Muscle layer of colon (tissue), 2 donors: ENCODE data around the gene PIGQ.

ENCODE experiments used
- H3K27ac ChIP-seq: one replicate; pipeline ENCODE4 v1.7.0; 2013; ENCODE audit warnings: low read depth, mild to moderate bottlenecking, low read length, moderate library complexity
- H3K27me3 ChIP-seq, 2 donors: one replicate each; pipeline ENCODE4 v1.7.0; 2013; ENCODE audit warnings: low read length in 2 of 2, mild to moderate bottlenecking in 2 of 2; ENCODE audit not compliant: insufficient read depth in 2 of 2, control insufficient read depth in 1 of 2
- H3K36me3 ChIP-seq: one replicate; pipeline ENCODE4 v1.7.0; 2013; ENCODE audit warnings: mild to moderate bottlenecking, low read length; ENCODE audit not compliant: insufficient read depth
- H3K4me1 ChIP-seq: one replicate; pipeline ENCODE4 v1.7.0; 2013; ENCODE audit warnings: mild to moderate bottlenecking, low read length; ENCODE audit not compliant: insufficient read depth
- H3K4me3 ChIP-seq, 2 donors: one replicate each; pipeline ENCODE4 v1.7.0; 2013; ENCODE audit warnings: low read length in 2 of 2, low read depth in 1 of 2, mild to moderate bottlenecking in 1 of 2, moderate library complexity in 1 of 2
- H3K9ac ChIP-seq: one replicate; pipeline ENCODE4 v1.7.0; 2013; ENCODE audit warnings: low read length
- H3K9me3 ChIP-seq: one replicate; pipeline ENCODE4 v1.7.0; 2013; ENCODE audit warnings: mild to moderate bottlenecking, low read length
- donor health status: abdominal sarcoma.
- donor health status: Adenocarcinoma of cecum.

The PIGQ gene

DNA sequence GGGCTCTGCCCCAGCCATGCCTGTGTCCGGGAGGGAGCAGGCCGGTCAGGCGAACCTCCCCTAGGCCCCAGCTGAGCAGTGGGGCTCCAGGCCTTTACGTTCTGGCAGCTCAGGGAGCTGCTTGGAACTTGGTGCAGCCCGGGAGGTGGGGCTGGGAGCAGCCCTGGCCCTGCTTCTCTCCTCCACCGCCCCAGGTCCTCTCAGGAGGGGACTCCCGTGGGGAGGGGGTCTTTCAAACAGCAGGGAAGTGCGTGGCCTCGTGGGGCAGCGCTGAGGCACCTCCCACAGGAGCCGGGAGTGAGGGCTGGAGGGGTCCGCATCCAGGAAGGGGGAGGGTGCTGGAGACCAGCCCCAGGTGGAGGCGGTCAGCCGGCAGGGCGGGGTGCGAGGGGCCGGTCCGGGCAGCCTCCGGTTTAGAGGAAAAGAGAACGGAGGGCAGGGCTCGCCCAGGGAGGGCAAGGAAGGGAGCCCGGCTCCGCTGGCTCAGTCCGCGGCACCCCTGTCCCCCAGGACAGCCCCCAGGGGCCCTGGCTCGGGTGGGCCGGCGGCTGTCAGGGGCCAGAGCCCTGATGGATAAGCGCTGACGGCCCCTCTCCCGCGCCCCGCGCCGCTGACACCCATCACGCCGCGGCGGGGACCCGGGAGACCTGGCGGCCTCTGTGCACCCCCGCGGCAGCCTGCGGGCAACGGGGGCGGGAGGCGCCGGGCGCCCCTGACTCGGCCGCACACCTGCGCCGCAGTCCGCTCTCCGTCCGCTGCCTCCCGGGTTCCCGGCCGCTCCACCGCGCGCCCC is 10.2 kb upstream of the PIGQ start:
- Histone ChIP-seq H3K27ac (no peak overlapping the region), H3K4me1 (no peaks in the 10 kb centered on the region), H3K4me3 (no peak overlapping the region), H3K9me3 (no peaks in the 10 kb centered on the region), H3K9ac (no peak overlapping the region), H3K27me3 (peaks cover 0 to 40% of the 10 kb centered on the region in 2 donors), H3K36me3 (no peaks in the 10 kb centered on the region)

GRCh38 chr16:560204-560700 is 9.5 kb upstream of the PIGQ start, which contains the start of gene PRR35:
TSS of gene PRR35 (plus strand) at chr16:560394. CDS start at chr16:563295, 2,901 bp downstream.
- Histone ChIP-seq H3K27ac (no peak within 1 kb of the TSS), H3K9me3 (no peaks in the 10 kb centered on the region), H3K36me3 (no peaks in the 10 kb centered on the region), H3K4me3 (no peak within 1 kb of the TSS), H3K27me3 (peaks cover 0 to 40% of the 10 kb centered on the region in 2 donors), H3K4me1 (peaks cover 2% of the 10 kb centered on the region), H3K9ac (no peak within 1 kb of the TSS)

DNA sequence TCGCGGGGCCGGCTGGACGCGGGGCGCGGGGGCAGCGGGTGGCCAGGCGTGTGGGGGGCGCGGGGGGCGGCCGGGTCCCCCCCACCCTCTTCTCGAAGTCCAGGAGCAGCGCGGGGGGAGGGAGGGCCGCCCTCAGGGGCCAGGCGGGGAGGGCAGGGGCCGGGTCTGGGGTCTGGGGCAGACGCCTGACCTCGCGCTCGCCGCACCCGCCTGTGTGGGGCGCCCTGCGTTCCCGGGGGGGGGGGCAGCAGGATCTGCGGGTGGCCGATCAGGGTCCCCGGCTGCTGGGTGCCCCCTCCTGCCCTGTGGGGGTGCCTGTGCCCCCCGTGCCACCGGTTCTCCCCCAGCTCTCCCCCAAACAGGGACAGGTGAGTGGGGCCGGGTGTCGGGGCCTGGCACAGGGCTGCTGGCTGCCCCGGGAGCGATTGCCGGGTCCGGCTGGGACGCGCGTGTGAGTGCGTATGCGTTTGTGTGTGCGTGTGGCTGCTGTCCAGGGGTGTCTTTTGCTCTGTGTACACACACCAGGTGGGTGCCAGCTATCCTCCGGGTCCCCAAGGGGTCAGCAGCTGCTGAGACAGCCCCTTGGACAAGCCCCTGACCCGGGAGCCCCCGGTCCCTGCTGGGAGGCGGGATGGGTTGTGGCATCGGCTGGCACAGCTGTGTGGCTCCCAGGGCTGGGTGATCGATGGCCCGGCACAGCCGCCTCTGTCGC is 8.9 kb upstream of the PIGQ start:
- Histone ChIP-seq H3K27ac (no peak overlapping the region), H3K4me3 (no peak overlapping the region), H3K36me3 (no peaks in the 10 kb centered on the region), H3K27me3 (peaks cover 0 to 40% of the 10 kb centered on the region in 2 donors), H3K9ac (no peak overlapping the region), H3K4me1 (peaks cover 6% of the 10 kb centered on the region), H3K9me3 (no peaks in the 10 kb centered on the region)

GRCh38 chr16:561413-561794 is 8.4 kb upstream of the PIGQ start:
- peaks cover 0 to 40% of the 10 kb centered on the region in 2 donors for H3K27me3 ChIP-seq
- H3K9me3 ChIP-seq = no peaks in the 10 kb centered on the region
- no peak overlapping the region for H3K27ac ChIP-seq
- H3K36me3 ChIP-seq = no peaks in the 10 kb centered on the region
- H3K4me3 ChIP-seq = no peak overlapping the region
- peaks cover 11% of the 10 kb centered on the region for H3K4me1 ChIP-seq
- no peak overlapping the region for H3K9ac ChIP-seq

- H3K9me3 ChIP-seq = no peaks in the 10 kb centered on the region
- no peak overlapping the region for H3K4me3 ChIP-seq
- no peaks in the 10 kb centered on the region for H3K36me3 ChIP-seq
- H3K27ac ChIP-seq = no peak overlapping the region
- H3K9ac ChIP-seq = no peak overlapping the region
- peaks cover 0 to 40% of the 10 kb centered on the region in 2 donors for H3K27me3 ChIP-seq
- peaks cover 20% of the 10 kb centered on the region for H3K4me1 ChIP-seq
Observed at GRCh38 chr16:561957-562938, 7.5 kb upstream of the PIGQ start.

DNA sequence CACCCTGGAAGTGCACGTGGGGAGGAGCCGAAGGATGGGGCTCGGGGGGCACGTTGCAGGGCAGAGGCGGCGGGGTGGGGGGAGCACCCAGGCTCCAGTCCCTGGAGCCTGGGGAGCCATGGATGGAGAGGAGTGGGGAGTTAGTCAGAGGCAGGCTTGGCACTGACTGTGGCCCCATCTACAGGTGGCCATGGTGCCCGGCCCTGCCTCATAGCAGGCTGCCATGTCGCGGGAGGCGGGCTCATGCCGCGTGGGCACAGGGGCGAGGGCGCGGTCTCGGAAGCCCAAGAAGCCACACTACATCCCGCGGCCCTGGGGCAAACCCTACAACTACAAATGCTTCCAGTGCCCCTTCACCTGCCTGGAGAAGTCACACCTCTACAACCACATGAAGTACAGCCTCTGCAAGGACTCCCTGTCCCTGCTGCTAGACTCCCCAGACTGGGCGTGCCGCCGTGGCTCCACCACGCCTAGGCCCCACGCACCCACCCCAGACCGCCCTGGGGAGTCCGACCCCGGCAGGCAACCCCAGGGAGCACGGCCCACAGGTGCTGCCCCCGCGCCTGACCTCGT is 6.6 kb upstream of the PIGQ start:
- Histone ChIP-seq H3K4me3 (no peak overlapping the region), H3K4me1 (peaks cover 20% of the 10 kb centered on the region), H3K36me3 (no peaks in the 10 kb centered on the region), H3K27me3 (peaks cover 0 to 40% of the 10 kb centered on the region in 2 donors), H3K9ac (no peak overlapping the region), H3K9me3 (no peaks in the 10 kb centered on the region), H3K27ac (no peak overlapping the region)

GRCh38 chr16:564690-565418 is 4.9 kb upstream of the PIGQ start:
- H3K27ac ChIP-seq = no peak overlapping the region
- peaks cover 26% of the 10 kb centered on the region for H3K4me1 ChIP-seq
- H3K9ac ChIP-seq = no peak overlapping the region
- H3K36me3 ChIP-seq = no peaks in the 10 kb centered on the region
- peaks cover 0 to 25% of the 10 kb centered on the region in 2 donors for H3K27me3 ChIP-seq
- H3K4me3 ChIP-seq = no peak overlapping the region
- H3K9me3 ChIP-seq = no peaks in the 10 kb centered on the region

DNA sequence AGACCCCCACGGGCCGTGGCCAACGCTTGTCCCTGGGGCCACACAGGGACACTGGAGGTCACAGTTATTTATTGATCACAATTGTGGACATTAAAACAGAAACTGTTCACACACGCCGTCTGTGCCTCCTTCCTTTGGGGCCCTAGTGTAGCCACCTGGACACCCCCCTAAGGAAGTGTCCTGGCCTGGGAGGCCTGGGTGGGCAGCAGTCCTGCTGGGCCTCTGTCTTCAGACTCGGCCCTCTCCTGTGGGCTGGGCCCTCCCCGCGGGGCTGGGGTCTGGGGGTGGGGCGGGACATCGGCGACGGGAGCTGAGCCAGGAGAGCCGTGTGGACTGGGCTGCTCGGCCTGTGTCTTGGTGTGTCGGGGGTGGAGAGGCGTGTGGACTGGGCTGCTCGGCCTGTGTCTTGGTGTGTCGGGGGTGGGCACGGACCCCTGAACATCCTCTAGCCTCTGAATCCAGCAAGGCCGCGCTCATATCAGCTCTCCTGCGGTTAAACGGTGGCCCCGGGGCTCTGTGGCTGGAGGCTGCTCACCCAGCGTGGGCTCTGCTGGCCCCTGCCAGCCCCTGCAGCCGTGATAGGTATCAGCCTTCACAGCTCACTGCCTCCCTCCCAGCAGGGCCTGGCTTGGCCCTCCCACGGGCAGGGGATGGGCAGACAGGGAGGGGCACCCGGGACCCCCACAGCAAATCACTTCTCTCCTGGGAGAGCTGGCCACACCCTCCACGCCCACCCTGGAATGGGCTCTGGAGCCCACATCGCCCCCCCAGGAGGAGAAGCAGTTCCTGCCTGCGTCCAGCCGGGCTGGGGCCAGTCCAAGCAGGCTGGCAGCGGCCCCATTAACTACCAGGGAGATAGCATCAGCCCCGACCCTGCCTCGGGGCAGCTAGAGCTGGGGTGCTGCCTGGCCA is 4.1 kb upstream of the PIGQ start:
- H3K9me3 ChIP-seq = no peaks in the 10 kb centered on the region
- H3K36me3 ChIP-seq = no peaks in the 10 kb centered on the region
- H3K4me1 ChIP-seq = peaks cover 26% of the 10 kb centered on the region
- H3K27me3 ChIP-seq = peaks cover 0 to 23% of the 10 kb centered on the region in 2 donors
- H3K27ac ChIP-seq = no peak overlapping the region
- H3K9ac ChIP-seq = no peak overlapping the region
- H3K4me3 ChIP-seq = peak overlapping the region in 1 of 2 donors; percentile 28

DNA sequence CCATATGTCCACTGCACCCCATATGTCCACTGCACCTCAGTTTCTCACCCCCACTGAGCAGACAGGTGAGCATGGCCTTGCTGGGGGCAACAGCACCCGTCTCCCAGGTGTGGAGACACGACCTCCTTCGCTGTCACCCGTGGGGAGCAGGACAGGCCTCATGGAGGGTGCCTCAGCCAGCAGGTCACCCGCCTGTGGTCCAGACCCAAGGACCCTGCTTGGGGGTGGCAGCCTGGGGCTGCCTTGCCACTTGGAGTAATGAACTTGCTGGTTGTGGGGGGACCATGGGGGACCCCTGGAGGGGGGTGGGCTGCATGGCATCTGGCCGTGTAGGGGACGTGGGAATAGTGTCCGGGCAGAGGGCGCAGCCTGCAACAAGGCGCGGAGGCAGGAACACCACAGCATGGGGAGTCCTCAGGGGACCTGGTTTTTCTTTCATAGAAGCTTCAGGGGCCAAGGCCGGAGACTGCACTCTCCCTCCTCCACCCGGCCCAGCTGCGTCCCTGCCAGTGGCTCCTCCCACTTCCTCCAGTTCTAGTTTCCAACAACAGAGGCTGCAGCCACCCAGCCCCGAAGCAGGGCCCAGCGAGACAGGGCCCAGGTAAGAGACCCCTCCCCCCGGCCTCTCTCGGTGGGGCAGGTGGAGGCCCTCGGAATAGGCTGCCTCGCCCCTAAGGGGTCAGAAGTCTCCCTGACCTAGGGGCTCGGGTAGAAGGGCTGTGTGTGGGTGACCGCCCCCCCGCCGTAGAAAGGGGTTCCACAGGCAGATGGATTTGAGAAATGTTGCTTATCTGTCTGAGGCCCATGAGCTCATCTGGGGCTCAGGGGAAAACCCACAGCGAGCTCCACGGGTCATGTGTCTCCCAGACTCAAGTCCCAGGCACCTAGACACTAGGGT is 3.0 kb upstream of the PIGQ start, which contains the start of gene NHLRC4:
NHLRC4 (plus strand) TSS at position 531 of the 898 bp plus-strand sequence. CDS start 1,043 bp downstream, outside the sequence.
- Histone ChIP-seq H3K27me3 (peaks cover 0 to 13% of the 10 kb centered on the region in 2 donors), H3K9ac (no peak within 1 kb of the TSS), H3K4me1 (peaks cover 26% of the 10 kb centered on the region), H3K4me3 (peak within 1 kb of the TSS in 1 of 2 donors; percentile 28), H3K36me3 (no peaks in the 10 kb centered on the region), H3K27ac (peak within 1 kb of the TSS; percentile 68), H3K9me3 (no peaks in the 10 kb centered on the region)
